GM12892 (cell line): ENCODE measurements around the gene MS4A6E.

Experiments used
- POLR2A ChIP-seq: IDR thresholded peaks from 2 replicates; pipeline ENCODE4 v1.6.1; 2011; ENCODE audit warnings: low read depth, low read length, control low read depth
- POLR2AphosphoS5 ChIP-seq: IDR thresholded peaks from 2 replicates; pipeline ENCODE4 v1.6.1; 2011; ENCODE audit warnings: low read depth, low read length, control low read depth
- TAF1 ChIP-seq: IDR thresholded peaks from 2 replicates; pipeline ENCODE4 v1.6.1; 2011; ENCODE audit warnings: low read depth, mild to moderate bottlenecking, control low read depth, low read length, borderline replicate concordance

GRCh38 chr11:60367009-60367408, 40.0 kb downstream of the MS4A6E start:
- TF ChIP-seq POLR2A (no peak), POLR2AphosphoS5 (no peak), TAF1 (no peak)
